Heart left ventricle (tissue), 16 donors: ENCODE measurements around the gene WWOX. TPM values are rescaled to one million over a fixed set of nuclear protein-coding genes. Genes with fewer than 3 reads are reported as not detected.

Source experiments
- ATAC-seq, 4 donors: fragments of 200-7000 bp; cut with Tn5 transposase; one replicate each; pipeline ENCODE4 v1.9.1; 2020 to 2022; ENCODE audit warnings: moderate library complexity in 4 of 4, mild to moderate bottlenecking in 3 of 4, moderate number of reproducible peaks in 1 of 4
- DNase-seq, 5 donors: peaks; one replicate each; pipeline ENCODE4 v3.0.0-alpha.2; 2020
- H3K27ac ChIP-seq, 12 donors: fragments of 200-600 bp; sonication (generic) in 4 of 12; one replicate each; pipeline versions ENCODE4 v1.5.0 to v1.8.0; 2016 to 2022; ENCODE audit warnings: mild to moderate bottlenecking in 2 of 12
- H3K27me3 ChIP-seq, 9 donors: fragments of 200-600 bp; sonication (generic) in 2 of 9; one replicate each; pipeline versions ENCODE4 v1.5.1 to v1.8.0; 2016 to 2022; ENCODE audit warnings: mild to moderate bottlenecking in 3 of 9
- H3K36me3 ChIP-seq, 9 donors: fragments of 200-600 bp; sonication (generic) in 2 of 9; one replicate each; pipeline versions ENCODE4 v1.5.0 to v1.8.0; 2018 to 2022; ENCODE audit warnings: mild to moderate bottlenecking in 2 of 9
- H3K4me1 ChIP-seq, 12 donors: fragments of 200-600 bp; sonication (generic) in 4 of 12; one replicate each; pipeline versions ENCODE4 v1.5.0 to v1.8.0; 2016 to 2022; ENCODE audit warnings: mild to moderate bottlenecking in 3 of 12
- H3K4me3 ChIP-seq, 12 donors: fragments of 200-600 bp; sonication (generic) in 4 of 12; one replicate each; pipeline versions ENCODE4 v1.5.0 to v1.8.0; 2017 to 2022; ENCODE audit warnings: mild to moderate bottlenecking in 9 of 12, moderate library complexity in 4 of 12
- H3K9me3 ChIP-seq, 12 donors: fragments of 200-600 bp; sonication (generic) in 4 of 12; one replicate each; pipeline versions ENCODE4 v1.5.0 to v1.8.0; 2016 to 2022; ENCODE audit warnings: mild to moderate bottlenecking in 1 of 12
- CTCF ChIP-seq, 12 donors: fragments of 200-600 bp; sonication (generic) in 4 of 12; IDR thresholded peaks; one replicate each; pipeline versions ENCODE4 v1.5.0 to v1.8.0; 2018 to 2022; ENCODE audit warnings: antibody characterized with exemption in 12 of 12, mild to moderate bottlenecking in 5 of 12
- POLR2A ChIP-seq, 2 donors: fragments of 450-650 bp; IDR thresholded peaks; one replicate each; pipeline ENCODE4 v1.6.1; 2017; ENCODE audit warnings: antibody characterized with exemption in 2 of 2, mild to moderate bottlenecking in 2 of 2, moderate library complexity in 2 of 2
- WGBS, 4 donors: extraction: QIAGEN DNeasy Blood & Tissue Kit in 2 of 4; methylation state at CpG; one replicate each; pipeline versions ENCODE4 v1.1.5 to v1.1.7; 2013 to 2018; 5-methylcytosine and 5-hydroxymethylcytosine counted together
- intact Hi-C, 10 donors: fragments of 100-400 bp; cut with DNase I; formaldehyde crosslinking; loops; one replicate each; pipeline versions ENCODE4 v1.11.1 to v1.14.2; 2022
- polyA plus RNA-seq, 2 donors: library from polyadenylated mRNA; stranded (reverse); fragments of 200-250 nt; gene quantifications; one replicate each; pipeline ENCODE4 v1.2.3, GENCODE V29; 2013
- total RNA-seq, 9 donors: library from RNA; depleted of rRNA in 2 of 9; stranded (reverse); fragments of >200 nt in 2 of 9; fragmentation: NEBNext Ultra II Directional in 3 of 9; extraction: Animal tissue kit (Norgen Biotek cat#: 25700) in 3 of 9; gene quantifications; one replicate each; pipeline versions ENCODE4 v1.1.0 to v1.2.4, GENCODE V29; 2016 to 2023
- donor health status: ischemic (EF 13 %, LVEDD 7.1; RV severe dilation, severe dysfunction).
- donor health status: healthy with polysubstance abuse.
- donor health status: DM: no; HTN: yes; CAD: no.
- donor health status: DM: no; HTN: no; CAD: no.
- donor health status: ischemic (EF 25% LVEDD 6.9; RV normal size, moderate dysfunction).
- donor health status: ischemic (EF 25% LVEDD 5.7; RV mildly dilated, moderate dysfunction).
- donor health status: healthy.
- donor health status: DM: yes; HTN: yes; CAD: no.
- donor health status: ischemic (EF 35%, LVEDD 5.7; RV mildly dilated, moderate dysfunction).
- donor health status: nonischemic (EF 11% LVEDD 7.7; RV severe dilation, severe dysfunction).
- donor health status: DM: yes; HTN: yes; CAD: no.
- donor health status: PGD.
- donor health status: ischemic (EF 29% LVEDD 5.4; RV normal size, mild dysfunction).
- donor health status: nonischemic (EF 23%, LVEDD 6.1; RV moderate dilation, normal function).

Gene WWOX
- total and polyA plus RNA-seq, 11 donors: 4.3 to 18.3 (median 9.1) TPM

DNA sequence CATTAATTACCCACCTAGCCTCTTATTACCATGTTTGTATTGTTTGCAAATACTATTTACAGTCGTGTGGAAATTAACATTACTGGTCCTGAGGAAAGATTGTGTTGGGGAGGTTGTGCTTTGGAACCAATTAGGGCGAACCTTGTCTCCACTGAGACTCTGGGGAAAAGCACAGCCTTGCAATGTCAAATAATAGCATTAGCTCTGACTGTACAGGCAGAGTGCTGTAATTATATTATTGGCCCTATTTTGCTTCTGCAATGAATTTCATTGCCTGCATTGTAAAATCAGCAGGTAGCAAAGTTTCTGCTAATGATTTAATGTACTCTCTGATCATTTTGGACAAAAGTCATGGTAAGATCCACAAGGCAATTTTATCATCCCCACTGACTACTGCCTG is 97.0 kb downstream of the WWOX start:
- peaks cover 0 to 4% (median 0%) of the 10 kb centered on the region in 12 donors for H3K4me1 ChIP-seq
- ATAC-seq (no peak), DNase-seq (no peak)
- intact Hi-C loops: no loop called here
- TF ChIP-seq CTCF (IDR thresholded peaks at IDR 0.05) (no peak), POLR2A (IDR thresholded peaks at IDR 0.05) (no peak)
- H3K27ac ChIP-seq: no peak overlapping the region
- H3K9me3 ChIP-seq: no peaks in the 10 kb centered on the region
- 37 to 59% (median 54%) methylated on average over 2 of the region's 2 CpGs for WGBS, 4 donors
- H3K27me3 ChIP-seq: no peaks in the 10 kb centered on the region
- no peaks in the 10 kb centered on the region for H3K36me3 ChIP-seq
- no peak overlapping the region for H3K4me3 ChIP-seq

- DNase-seq: no peak
- H3K27me3 ChIP-seq: no peaks in the 10 kb centered on the region
- peaks cover 0 to 4% (median 0%) of the 10 kb centered on the region in 12 donors for H3K4me1 ChIP-seq
- H3K9me3 ChIP-seq: no peaks in the 10 kb centered on the region
- TF ChIP-seq CTCF (IDR thresholded peaks at IDR 0.05): no peak
- TF ChIP-seq POLR2A (IDR thresholded peaks at IDR 0.05): no peak
- intact Hi-C loops: no loop called here
- H3K27ac ChIP-seq: no peak overlapping the region
- no peak for ATAC-seq
- H3K36me3 ChIP-seq: no peaks in the 10 kb centered on the region
- 83 to 92% (median 89%) methylated on average over 5 of the region's 5 CpGs for WGBS, 4 donors
- H3K4me3 ChIP-seq: no peak overlapping the region
Measured at GRCh38 chr16:78198288-78198687, 98.8 kb downstream of the WWOX start.

DNA sequence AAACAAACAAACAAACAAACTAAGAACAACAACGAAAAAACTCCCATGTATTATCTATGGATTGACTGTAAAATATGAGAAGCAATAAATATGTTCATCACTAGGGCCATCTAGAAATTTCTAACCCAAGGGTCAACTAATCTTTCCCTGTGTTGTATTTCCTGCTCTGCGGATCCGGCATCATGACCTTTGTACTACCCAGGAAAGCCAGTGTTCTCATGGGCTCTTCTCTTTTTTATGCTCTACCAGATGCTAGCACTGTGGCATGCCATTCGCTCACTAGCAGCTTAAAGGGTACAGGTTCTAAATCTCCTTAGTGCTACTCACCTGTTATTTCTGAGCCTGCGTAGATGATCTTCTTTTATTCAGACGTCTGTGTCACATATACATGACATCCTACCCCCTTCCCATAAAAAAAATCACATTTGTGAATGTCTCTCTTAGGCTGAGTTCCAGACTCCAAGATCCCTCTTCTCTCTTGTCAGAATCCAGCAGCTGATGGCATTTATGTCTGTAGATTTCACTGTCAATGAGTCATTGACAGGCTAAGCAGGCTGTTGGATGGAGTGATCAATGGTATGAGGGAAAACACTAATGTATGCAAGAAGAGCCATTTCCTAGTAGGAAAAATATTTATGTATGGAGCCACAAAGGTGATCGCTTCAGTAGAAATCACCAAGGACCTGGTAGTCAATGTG is 100.0 kb downstream of the WWOX start:
- Histone ChIP-seq H3K9me3 (no peaks in the 10 kb centered on the region), H3K4me3 (no peak overlapping the region), H3K27ac (no peak overlapping the region), H3K4me1 (peaks cover 0 to 4% (median 0%) of the 10 kb centered on the region in 12 donors), H3K36me3 (no peaks in the 10 kb centered on the region), H3K27me3 (no peaks in the 10 kb centered on the region)
- intact Hi-C loops: loop anchor here in 1 of 10 donors (10.0 kb wide), 1 partner anchor 65 kb away; no protein-coding TSS in a partner anchor
- WGBS, 4 donors: 87 to 92% (median 89%) methylated on average over 7 of the region's 7 CpGs
- no peak for ATAC-seq
- no peak for TF ChIP-seq POLR2A (IDR thresholded peaks at IDR 0.05)
- TF ChIP-seq CTCF (IDR thresholded peaks at IDR 0.05): no peak
- no peak for DNase-seq

- ATAC-seq (no peak), DNase-seq (no peak)
- H3K4me3 ChIP-seq: no peak overlapping the region
- intact Hi-C loops: loop anchor here in 1 of 10 donors (10.0 kb wide), 1 partner anchor 65 kb away; no protein-coding TSS in a partner anchor
- H3K36me3 ChIP-seq: no peaks in the 10 kb centered on the region
- H3K27ac ChIP-seq: no peak overlapping the region
- H3K4me1 ChIP-seq: peaks cover 0 to 4% (median 0%) of the 10 kb centered on the region in 12 donors
- no peaks in the 10 kb centered on the region for H3K27me3 ChIP-seq
- no peak for TF ChIP-seq POLR2A (IDR thresholded peaks at IDR 0.05)
- TF ChIP-seq CTCF (IDR thresholded peaks at IDR 0.05): no peak
- WGBS, 4 donors: 92 to 95% (median 94%) methylated on average over 7 of the region's 7 CpGs
- H3K9me3 ChIP-seq: no peaks in the 10 kb centered on the region
Measured at GRCh38 chr16:78200023-78200389, 100.6 kb downstream of the WWOX start.
